K562 (cell line): ENCODE data around the gene ZNF500. TPM values are rescaled to one million over a fixed set of nuclear protein-coding genes. Genes with fewer than 3 reads are reported as not detected.

ENCODE experiments used
- ARID2 ChIP-seq: fragments of 450-650 bp; IDR thresholded peaks from 2 replicates; pipeline ENCODE4 v1.6.1; 2017; ENCODE audit warnings: antibody characterized with exemption, mild to moderate bottlenecking
- BCLAF1 ChIP-seq, 2 experiments: fragments of 450-650 bp in 1 of 2; IDR thresholded peaks; 2 replicates each; pipeline ENCODE4 v1.6.1; 2011 to 2017; ENCODE audit warnings: low read depth in 2 of 2, antibody characterized with exemption in 1 of 2, borderline replicate concordance in 1 of 2, low read length in 1 of 2, mild to moderate bottlenecking in 1 of 2, mixed read lengths in 1 of 2; ENCODE audit not compliant: control insufficient read depth in 1 of 2
- BRCA1 ChIP-seq, 2 experiments: fragments of 450-650 bp in 1 of 2; sonication (generic) in 1 of 2; formaldehyde crosslinking in 1 of 2; IDR thresholded peaks; 2 replicates each; pipeline versions ENCODE4 v1.5.0 to v1.6.1; 2017 to 2020; ENCODE audit warnings: mild to moderate bottlenecking in 1 of 2, missing genetic modification reagents in 1 of 2
- BRF1 ChIP-seq: IDR thresholded peaks from 3 replicates; pipeline ENCODE4 v1.6.1; 2011; ENCODE audit warnings: borderline replicate concordance, mild to moderate bottlenecking; ENCODE audit not compliant: insufficient read length; ENCODE audit errors: extremely low read depth
- CHAMP1 ChIP-seq: fragments of 450-650 bp; IDR thresholded peaks from 2 replicates; pipeline ENCODE4 v1.6.1; 2016; ENCODE audit warnings: mild to moderate bottlenecking
- DDX20 ChIP-seq: fragments of 450-650 bp; IDR thresholded peaks from 2 replicates; pipeline ENCODE4 v1.6.1; 2016; ENCODE audit warnings: missing genetic modification characterization, low read depth, mild to moderate bottlenecking, missing compliant biosample characterization, moderate library complexity
- ELK3 ChIP-seq: fragments of 450-650 bp; formaldehyde crosslinking; IDR thresholded peaks from 2 replicates; pipeline ENCODE4 v1.4.0; 2020; ENCODE audit warnings: mild to moderate bottlenecking
- EZH2 ChIP-seq: IDR thresholded peaks from 2 replicates; pipeline ENCODE4 v1.6.1; 2012; ENCODE audit warnings: low read depth, mild to moderate bottlenecking, inconsistent platforms, low read length, borderline replicate concordance
- HBP1 ChIP-seq: fragments of 450-650 bp; formaldehyde crosslinking; IDR thresholded peaks from 2 replicates; pipeline ENCODE4 v1.4.0; 2022; ENCODE audit warnings: missing genetic modification characterization
- KDM5B ChIP-seq: fragments of 200-600 bp; sonication (generic); IDR thresholded peaks from 2 replicates; pipeline ENCODE4 v1.6.1; 2012; ENCODE audit warnings: low read depth, mild to moderate bottlenecking, moderate library complexity, low read length, control low read depth, inconsistent platforms; ENCODE audit not compliant: insufficient replicate concordance
- MTF1 ChIP-seq: fragments of 250-450 bp; sonication (Bioruptor Pico); IDR thresholded peaks from 2 replicates; pipeline ENCODE4 v1.9.0; 2021; ENCODE audit warnings: moderate library complexity, mild to moderate bottlenecking, inconsistent platforms, borderline replicate concordance
- PRPF4 ChIP-seq: fragments of 200-400 bp; formaldehyde crosslinking; IDR thresholded peaks from one replicate; pipeline ENCODE4 v1.6.1; 2017; ENCODE audit warnings: low read length, low read depth, mild to moderate bottlenecking; ENCODE audit not compliant: insufficient read depth, poor library complexity, severe bottlenecking
- RBM39 ChIP-seq: fragments of 200-400 bp; formaldehyde crosslinking; optimal IDR thresholded peaks from 2 replicates; pipeline ENCODE3; 2018; ENCODE audit warnings: low read depth, low read length
- XRCC3 ChIP-seq: fragments of 450-650 bp; IDR thresholded peaks from 2 replicates; pipeline ENCODE4 v1.6.1; 2017; ENCODE audit warnings: mild to moderate bottlenecking, moderate library complexity
- ZNF174 ChIP-seq: fragments of 250-450 bp; sonication (Bioruptor Pico); IDR thresholded peaks from 2 replicates; pipeline ENCODE4 v1.4.0; 2020; ENCODE audit warnings: mild to moderate bottlenecking
- ZNF212 ChIP-seq: fragments of 450-650 bp; formaldehyde crosslinking; IDR thresholded peaks from 2 replicates; pipeline ENCODE4 v1.4.0; 2020; ENCODE audit warnings: mild to moderate bottlenecking
- ZNF449 ChIP-seq: fragments of 250-450 bp; sonication (Bioruptor Pico); IDR thresholded peaks from 2 replicates; pipeline ENCODE4 v1.8.0; 2022; ENCODE audit warnings: moderate library complexity, mild to moderate bottlenecking, inconsistent platforms
- polyA plus RNA-seq, 8 experiments: library from polyadenylated mRNA; depleted of rRNA in 4 of 8; stranded (reverse) in 5 of 8; unstranded in 3 of 8; fragments of >200 nt; fragmentation: Nextera tagmentation in 2 of 8; fragmentation: Illumina TruSeq in 1 of 8; extraction: Ambion mirVana in 2 of 8; extraction: Trizol in 1 of 8; gene quantifications; 2 replicates each; pipeline versions ENCODE4 v1.2.1 to v1.2.3, GENCODE V29; 2011 to 2014; ENCODE audit warnings: inconsistent platforms in 1 of 8, missing spikeins in 1 of 8
- total RNA-seq, 7 experiments: library from RNA; depleted of rRNA in 6 of 7; stranded (reverse); fragments of >200 nt in 6 of 7; fragmentation: Illumina TruSeq in 2 of 7; extraction: Trizol in 2 of 7; gene quantifications; 2 replicates each; pipeline versions ENCODE4 v1.2.1 to v1.2.3, GENCODE V29; 2011 to 2021; ENCODE audit warnings: low replicate concordance in 1 of 7

ZNF500 gene
- total and polyA plus RNA-seq, 9 of the 15 experiments (the other 6 are each of a cell fraction or from before 2014, with no cell fraction given), result 0.80 to 20.8 (median 5.3) TPM

GRCh38 chr16:4768549-4769305 is 1.8 kb upstream of the ZNF500 start (continued):
- TF ChIP-seq BRF1 (no peak), BCLAF1 (IDR thresholded peaks at IDR 0.05; ENCODE audit: borderline replicate concordance in 1 of 2, control insufficient read depth in 1 of 2, low read depth in 2 of 2, low read length in 1 of 2) (no peak), ZNF449 (CRISPR knock-in tag) (no peak), RBM39 (no peak), BRCA1 (IDR thresholded peaks at IDR 0.05) (no peak), BRCA1 (CRISPR knock-in tag; IDR thresholded peaks at IDR 0.05) (no peak), CHAMP1 (no peak), ZNF174 (CRISPR knock-in tag) (no peak), EZH2 (no peak), KDM5B (peak; percentile 81), XRCC3 (no peak), HBP1 (CRISPR knock-in tag) (no peak), ELK3 (CRISPR knock-in tag) (no peak), PRPF4 (no peak), ZNF212 (CRISPR knock-in tag) (no peak), ARID2 (no peak), DDX20 (no peak), MTF1 (CRISPR knock-in tag) (no peak)
